ENCODE data around the gene PTTG1IP. TPM values are rescaled to one million over a fixed set of nuclear protein-coding genes. Genes with fewer than 3 reads are reported as not detected.

PTTG1IP gene
- total RNA-seq, 1 donor from 2014 or later = 468 TPM

DNA sequence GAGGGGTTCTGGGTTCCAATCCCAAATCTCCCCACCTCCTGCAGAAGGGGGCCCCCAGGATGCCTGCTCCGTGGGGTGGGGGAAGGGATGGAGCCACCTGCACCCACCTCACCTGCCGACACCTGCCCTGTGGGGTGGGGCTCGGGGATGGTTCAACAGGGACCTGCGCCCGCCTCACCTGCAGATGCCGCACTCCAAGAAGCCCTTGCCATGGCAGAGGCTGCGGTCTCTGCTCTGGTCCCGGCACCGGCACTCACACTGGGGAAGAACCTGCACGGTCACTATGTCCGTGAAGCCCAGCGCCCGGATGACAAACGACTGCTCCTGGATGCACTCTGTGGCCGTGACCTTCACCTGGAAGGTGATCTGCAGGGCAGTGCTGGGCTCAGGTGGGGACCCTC lies 18.1 kb upstream of the PTTG1IP start:
- no peak for DNase-seq (ENCODE audit: low spot score in 2 of 2)
- intact Hi-C loops (cut with DNase I) = loop anchor here (2.0 to 5.0 kb wide), 2 partner anchors 41 to 247 kb away; no protein-coding TSS in a partner anchor
- TF ChIP-seq, protein P1, sequence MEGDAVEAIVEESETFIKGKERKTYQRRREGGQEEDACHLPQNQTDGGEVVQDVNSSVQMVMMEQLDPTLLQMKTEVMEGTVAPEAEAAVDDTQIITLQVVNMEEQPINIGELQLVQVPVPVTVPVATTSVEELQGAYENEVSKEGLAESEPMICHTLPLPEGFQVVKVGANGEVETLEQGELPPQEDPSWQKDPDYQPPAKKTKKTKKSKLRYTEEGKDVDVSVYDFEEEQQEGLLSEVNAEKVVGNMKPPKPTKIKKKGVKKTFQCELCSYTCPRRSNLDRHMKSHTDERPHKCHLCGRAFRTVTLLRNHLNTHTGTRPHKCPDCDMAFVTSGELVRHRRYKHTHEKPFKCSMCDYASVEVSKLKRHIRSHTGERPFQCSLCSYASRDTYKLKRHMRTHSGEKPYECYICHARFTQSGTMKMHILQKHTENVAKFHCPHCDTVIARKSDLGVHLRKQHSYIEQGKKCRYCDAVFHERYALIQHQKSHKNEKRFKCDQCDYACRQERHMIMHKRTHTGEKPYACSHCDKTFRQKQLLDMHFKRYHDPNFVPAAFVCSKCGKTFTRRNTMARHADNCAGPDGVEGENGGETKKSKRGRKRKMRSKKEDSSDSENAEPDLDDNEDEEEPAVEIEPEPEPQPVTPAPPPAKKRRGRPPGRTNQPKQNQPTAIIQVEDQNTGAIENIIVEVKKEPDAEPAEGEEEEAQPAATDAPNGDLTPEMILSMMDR (IDR thresholded peaks at IDR 0.05) = no peak
- Histone ChIP-seq H3K27ac (no peak overlapping the region), H3K4me1 (no peaks in the 10 kb centered on the region), H3K4me3 (no peak overlapping the region), H3K27me3 (no peaks in the 10 kb centered on the region), H3K36me3 (no peaks in the 10 kb centered on the region), H3K9me3 (no peaks in the 10 kb centered on the region)

DNA sequence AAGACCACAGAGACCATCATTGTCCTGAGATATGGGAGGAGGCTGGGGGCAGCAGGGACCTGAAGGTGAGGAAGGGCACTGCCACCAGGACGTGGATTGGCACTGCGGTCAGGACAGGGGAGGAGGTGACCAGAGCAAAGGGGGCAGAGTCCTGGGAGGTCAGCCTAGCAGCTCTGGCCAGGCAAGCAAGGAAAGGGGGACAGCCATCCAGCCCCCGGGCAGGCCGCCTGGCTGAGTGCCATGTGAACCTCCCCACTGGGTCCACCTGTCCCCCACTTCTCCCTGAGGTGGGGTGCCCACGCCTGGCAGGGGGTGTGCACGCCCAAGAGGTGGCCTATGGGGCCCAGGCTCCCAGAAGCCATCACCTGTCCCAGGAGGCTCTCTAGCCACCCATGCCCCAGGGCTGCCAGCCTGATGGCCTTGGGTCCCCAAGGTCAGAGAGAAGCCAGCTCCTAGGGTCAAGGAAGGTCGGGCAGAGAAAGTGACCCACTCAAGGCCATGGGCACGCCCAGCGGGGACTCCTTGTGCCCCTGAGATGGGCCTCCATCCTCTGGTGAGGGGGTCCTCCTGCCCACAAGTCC lies 17.6 kb upstream of the PTTG1IP start:
- Histone ChIP-seq H3K4me3 (no peak overlapping the region), H3K9me3 (no peaks in the 10 kb centered on the region), H3K36me3 (no peaks in the 10 kb centered on the region), H3K4me1 (no peaks in the 10 kb centered on the region), H3K27ac (no peak overlapping the region), H3K27me3 (no peaks in the 10 kb centered on the region)
- intact Hi-C loops (cut with DNase I) = loop anchor here (5.0 kb wide), 1 partner anchor 41 kb away; no protein-coding TSS in a partner anchor
- TF ChIP-seq, protein P1 (IDR thresholded peaks at IDR 0.05) = no peak
- no peak for DNase-seq (ENCODE audit: low spot score in 2 of 2)

DNA sequence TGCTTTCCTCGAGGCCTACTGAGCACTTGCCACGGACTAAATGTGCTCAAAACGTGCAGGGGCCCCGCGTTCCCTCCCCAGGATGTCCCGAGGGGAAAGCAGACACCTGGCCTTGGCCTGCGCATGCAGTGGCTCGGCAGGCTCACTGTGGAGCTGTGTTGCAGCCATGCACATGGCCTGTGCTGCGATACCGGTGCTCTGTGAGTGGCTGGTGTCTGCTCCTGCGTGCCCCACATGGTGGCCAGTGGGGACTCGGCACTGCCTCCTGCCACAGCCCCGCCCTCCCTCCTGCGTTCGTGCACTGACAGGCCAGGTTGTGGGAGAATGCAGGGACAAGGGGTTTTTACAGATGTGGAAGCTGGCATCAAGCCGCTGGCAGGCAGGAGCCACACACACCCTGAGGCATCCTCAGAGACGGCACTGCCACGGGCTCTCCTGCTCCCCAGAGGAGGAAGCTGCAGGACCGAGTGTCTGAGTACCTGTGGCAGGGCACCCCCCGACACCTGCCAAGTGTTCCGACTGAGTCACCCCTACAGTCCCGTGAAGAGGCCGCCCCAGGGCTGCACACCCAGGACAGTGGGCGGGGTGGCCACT lies 16.9 kb upstream of the PTTG1IP start:
- TF ChIP-seq, protein P1 (IDR thresholded peaks at IDR 0.05) = no peak
- Histone ChIP-seq H3K4me3 (no peak overlapping the region), H3K27me3 (no peaks in the 10 kb centered on the region), H3K36me3 (no peaks in the 10 kb centered on the region), H3K9me3 (no peaks in the 10 kb centered on the region), H3K27ac (no peak overlapping the region), H3K4me1 (no peaks in the 10 kb centered on the region)
- intact Hi-C loops (cut with DNase I) = loop anchor here (5.0 kb wide), 1 partner anchor 42 kb away; no protein-coding TSS in a partner anchor
- no peak for DNase-seq (ENCODE audit: low spot score in 2 of 2)

DNA sequence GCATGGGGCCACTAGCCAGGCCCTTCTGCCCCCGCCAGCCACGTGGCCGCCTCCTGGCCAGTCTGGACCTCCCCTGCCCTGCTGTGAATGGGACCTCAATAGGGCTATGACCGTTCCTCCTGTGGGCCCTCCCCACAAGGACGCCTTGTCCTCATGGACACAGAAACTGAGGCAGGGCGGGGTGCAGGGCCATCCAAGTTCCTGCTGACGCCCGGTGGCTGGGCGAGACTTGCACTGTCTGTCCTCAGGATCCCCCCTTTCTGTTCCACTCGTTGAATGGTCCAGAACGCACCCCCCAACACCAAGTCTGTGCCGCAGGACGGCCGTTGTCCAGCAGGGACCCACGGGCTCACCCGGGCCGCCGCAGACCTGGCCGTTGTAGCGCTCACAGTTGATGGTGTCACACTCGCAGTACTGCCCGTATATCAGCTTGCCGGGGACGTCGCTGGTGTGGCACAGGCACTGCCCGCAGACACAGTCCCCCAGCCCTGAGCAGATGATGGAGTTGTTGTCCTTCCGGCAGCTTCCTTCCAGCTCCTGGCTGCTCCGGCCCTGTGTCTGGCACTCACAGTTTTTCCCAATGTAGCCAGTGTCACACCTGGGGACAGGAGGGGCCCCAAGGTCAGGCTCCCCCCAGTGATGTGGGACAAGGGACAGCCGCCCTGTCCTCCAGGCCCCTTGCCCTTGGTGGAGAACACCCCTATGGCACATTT lies 16.3 kb upstream of the PTTG1IP start:
- DNase-seq (ENCODE audit: low spot score in 2 of 2) = no peak
- Histone ChIP-seq H3K36me3 (no peaks in the 10 kb centered on the region), H3K4me3 (no peak overlapping the region), H3K27me3 (no peaks in the 10 kb centered on the region), H3K27ac (no peak overlapping the region), H3K9me3 (no peaks in the 10 kb centered on the region), H3K4me1 (no peaks in the 10 kb centered on the region)
- TF ChIP-seq, protein P1 (IDR thresholded peaks at IDR 0.05) = no peak
- intact Hi-C loops (cut with DNase I) = loop anchor here (5.0 kb wide), 1 partner anchor 43 kb away; no protein-coding TSS in a partner anchor

DNA sequence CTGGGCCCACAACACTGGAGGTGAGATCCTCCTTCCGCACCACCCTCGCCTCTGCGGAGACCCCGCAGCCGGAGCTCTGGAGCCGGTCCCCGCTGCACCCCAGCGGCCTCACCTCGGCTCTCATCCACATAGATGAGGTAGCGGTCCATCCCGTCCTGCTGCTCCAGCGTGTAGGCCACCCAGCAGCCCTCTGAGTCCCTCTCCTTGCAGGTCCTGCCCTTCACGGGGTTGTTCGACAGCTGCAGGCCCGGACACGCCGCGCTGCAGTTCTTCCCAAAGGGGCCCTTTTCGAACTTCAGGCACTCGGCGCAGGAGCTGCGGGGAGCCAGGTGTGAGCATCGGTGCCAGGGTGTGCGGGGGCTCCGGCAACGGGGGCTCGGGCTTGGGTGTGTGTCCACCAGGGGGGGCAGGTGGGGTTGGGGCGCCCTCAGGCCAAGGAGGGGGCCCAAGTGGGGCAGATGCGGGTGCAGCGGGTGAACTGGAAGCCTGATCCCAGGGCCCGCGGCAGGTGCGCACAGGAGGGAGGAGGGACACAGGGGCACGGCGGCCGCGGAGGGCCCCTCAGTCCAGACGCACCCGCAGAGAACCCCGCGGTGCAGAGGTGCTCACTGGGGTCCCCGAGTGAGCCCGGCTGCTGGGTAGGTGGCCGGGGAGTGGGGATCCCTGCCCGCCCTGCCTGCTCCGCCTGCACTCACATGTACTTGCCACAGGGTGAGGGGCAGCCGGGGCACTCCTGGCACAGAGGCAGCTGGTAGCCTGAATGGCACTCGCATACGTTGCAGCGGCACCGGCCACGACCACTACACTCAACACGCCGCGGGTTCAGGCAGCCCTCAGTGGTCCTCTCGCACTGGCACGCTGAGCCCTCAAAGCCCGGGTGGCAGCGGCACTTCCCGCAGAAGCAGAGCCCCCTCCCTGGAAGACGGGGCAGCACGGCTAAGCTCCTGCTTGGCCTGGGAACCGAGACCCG lies 15.4 kb upstream of the PTTG1IP start:
- Histone ChIP-seq H3K9me3 (no peaks in the 10 kb centered on the region), H3K4me1 (no peaks in the 10 kb centered on the region), H3K36me3 (no peaks in the 10 kb centered on the region), H3K27ac (no peak overlapping the region), H3K4me3 (no peak overlapping the region), H3K27me3 (no peaks in the 10 kb centered on the region)
- intact Hi-C loops (cut with DNase I) = no loop called here
- TF ChIP-seq, protein P1 (IDR thresholded peaks at IDR 0.05) = no peak
- no peak for DNase-seq (ENCODE audit: low spot score in 2 of 2)

Data from ascending aorta (tissue), 2 donors.